Pulmonary artery endothelial cell (primary cell): ENCODE data around the gene PLG. TPM values are rescaled to one million over a fixed set of nuclear protein-coding genes. Genes with fewer than 3 reads are reported as not detected.
"Not testable (repeated sequence)": the region's sequence is repeated elsewhere in the genome, so short reads cannot be mapped to it uniquely, and the experiment has no call there.

Experiments
- DNase-seq: peaks from one replicate; pipeline ENCODE4 v3.0.0-alpha.2; 2011; ENCODE audit warnings: low read depth, low spot score
- total RNA-seq: library from RNA; depleted of rRNA; stranded (reverse); fragments of >200 nt; gene quantifications from 2 replicates; pipeline ENCODE4 v1.2.3, GENCODE V29; 2014

The PLG gene
- not detected in 2 replicates for total RNA-seq

DNA sequence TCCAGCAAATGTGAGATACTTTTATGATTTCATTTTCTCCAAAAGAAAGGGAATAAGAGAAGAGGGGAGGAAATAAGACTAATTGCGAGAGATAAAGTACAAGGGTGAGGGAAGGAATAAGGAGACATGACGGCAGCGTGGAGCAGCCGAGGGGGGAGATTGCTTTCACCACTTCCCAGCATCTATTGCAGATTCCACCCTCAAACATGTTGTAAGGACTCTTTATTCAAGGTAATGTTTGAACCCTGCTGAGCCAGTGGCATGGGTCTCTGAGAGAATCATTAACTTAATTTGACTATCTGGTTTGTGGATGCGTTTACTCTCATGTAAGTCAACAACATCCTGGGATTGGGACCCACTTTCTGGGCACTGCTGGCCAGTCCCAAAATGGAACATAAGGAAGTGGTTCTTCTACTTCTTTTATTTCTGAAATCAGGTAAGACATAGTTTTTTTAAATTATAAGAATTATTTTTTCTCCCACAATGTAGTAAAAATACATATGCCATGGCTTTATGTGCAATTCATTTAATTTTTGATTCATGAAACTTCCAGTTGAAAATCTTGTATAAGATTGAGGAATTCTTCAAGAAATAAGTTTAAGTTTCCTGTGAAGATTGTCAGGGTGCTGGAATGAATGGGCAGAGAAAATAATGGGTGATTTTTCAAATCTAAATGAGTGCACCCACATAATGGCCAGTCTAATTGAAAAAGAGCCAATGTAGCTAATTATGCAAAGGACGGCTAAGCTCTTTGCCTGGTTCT lies at the start of gene PLG:
Gene PLG (plus strand): TSS at position 327 of the 763 bp plus-strand sequence. CDS start 61 bp downstream, at position 388.
- not testable (repeated sequence) for DNase-seq

DNA sequence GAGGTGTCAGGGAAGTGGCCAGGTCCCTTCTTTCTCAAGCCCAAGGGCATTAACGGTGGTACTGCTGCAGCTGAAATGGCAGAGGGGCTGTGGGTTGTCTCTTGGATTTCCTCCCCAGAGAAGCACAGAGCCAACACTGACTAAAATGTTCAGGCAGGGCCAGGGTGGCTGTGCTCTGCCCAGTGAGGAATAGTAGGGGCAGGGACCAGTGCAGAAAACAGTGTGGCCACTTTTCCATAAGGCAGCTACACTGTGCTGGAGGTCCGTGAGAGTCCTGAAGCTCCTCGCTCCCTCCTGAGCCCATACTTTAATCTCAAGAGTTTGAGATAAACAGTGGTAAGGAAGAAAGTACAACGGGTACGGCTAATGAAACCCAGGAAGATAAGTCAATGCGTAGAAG lies 42.5 kb upstream of the PLG start:
- no peak for DNase-seq

DNA sequence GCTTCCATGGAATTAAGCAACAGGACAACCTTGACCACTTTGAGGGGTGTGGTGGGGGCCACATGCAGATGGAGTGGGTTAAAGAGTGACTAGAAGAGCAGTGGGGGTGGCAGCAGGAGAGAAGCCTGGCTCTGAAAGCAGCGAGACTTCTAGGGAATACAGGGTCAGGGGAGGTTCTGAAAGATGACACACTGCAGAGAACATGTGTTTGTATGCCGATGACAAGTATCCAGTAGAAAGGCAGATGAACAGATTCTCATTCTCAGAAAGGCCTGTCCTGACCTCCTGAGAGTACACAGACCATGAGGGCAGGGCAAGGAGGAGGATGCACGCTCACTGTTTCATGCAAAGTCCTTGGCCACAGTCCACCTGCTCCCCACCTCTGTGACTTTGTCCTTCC lies 40.8 kb upstream of the PLG start:
- DNase-seq, result no peak

DNA sequence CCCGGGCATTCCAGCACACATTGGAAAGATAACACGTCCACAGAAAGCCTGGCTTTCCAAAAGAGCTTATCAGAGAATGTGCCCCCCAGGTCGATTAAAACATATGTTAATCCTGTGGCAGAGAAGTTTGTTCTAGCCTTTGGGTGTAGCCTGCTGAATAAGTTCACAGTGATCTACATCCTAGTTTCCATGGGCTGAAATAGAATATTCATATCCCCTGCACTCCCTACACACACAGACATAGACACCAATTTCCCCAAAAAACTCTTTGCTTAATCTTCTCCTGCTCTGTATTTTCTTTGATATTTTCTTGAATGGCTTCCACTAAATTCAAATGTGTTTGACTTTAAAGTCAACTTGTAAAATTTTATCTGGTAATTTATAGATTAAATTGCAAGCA lies 39.6 kb upstream of the PLG start:
- DNase-seq, result no peak

DNA sequence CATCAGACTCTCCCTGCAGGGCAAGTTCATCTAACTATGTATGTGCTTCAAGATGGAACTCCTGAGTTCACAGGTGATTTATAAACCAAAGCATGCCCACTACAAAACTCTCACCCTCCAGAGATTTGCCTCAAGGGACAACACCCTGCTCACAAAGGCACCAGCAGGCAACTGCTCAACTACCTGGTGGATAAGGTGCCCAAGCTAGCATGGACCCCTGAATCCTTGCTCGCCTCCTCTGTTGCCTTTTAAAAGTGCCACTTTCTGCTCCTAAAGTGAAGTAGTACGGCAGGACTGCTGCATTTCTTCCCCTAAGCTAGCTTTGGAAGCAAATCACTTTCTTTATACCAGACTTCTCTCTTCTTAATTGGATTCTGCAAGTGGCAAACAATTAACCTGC lies 39.2 kb upstream of the PLG start:
- DNase-seq, result no peak

DNA sequence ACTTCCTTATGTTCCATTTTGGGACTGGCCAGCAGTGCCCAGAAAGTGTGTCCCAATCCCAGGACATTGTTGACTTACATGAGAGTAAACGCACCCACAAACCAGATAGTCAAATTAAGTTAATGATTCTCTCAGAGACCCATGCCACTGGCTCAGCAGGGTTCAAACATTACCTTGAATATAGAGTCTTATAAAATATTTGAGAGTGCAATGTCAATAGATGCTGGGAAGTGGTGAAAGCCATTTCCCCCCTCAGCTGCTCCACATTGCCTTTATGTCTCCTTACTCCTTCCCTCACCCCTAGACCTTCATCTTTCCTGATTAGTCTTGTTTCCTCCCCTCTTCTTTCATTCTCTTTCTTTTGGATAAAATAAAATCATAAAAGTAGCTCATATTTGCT lies 37.8 kb upstream of the PLG start, which contains the start of gene LPA:
Gene LPA (minus strand): TSS at position 78 of the 400 bp plus-strand sequence. CDS start 61 bp downstream, at position 17.
- DNase-seq, result not testable (repeated sequence)

DNA sequence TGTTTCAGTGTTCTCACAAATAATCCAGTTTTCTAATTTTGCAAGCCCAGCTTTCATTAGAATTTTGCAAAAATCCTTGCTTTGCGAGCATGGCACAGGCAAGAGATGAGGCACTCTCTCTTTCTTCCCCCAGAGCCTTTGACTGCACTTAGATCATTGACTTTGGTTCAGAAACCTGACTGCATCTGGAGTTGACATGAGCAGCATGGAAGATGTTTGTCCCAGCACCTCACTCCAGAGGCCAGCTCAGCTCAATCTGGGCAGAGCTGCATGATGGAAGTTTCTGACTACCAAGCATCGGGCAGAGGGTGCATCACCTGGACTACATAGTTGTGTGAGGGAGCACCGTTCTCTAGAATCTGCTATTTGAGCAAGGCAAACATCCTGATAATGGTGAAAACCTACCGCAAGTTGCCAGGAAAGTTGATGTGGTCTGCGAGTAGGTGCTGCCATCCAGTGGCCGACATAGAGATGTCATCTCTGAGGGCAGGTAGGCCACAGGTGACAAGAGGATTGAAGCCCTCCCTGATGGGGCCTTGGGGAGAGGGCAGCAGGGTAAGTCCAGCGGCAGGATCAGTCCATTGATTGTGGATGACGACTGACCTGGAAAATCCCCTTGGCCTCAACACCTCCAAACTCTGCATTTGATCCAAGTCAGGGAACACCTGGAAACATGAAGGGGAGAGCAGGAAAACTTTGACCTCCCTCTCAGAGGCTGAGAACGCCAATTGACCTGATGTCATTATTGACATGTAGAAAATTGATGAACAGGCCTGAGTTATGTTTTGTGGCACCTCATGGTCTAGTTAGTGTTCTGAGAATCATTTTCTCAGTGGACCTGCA lies 34.2 kb upstream of the PLG start:
- DNase-seq, result no peak

DNA sequence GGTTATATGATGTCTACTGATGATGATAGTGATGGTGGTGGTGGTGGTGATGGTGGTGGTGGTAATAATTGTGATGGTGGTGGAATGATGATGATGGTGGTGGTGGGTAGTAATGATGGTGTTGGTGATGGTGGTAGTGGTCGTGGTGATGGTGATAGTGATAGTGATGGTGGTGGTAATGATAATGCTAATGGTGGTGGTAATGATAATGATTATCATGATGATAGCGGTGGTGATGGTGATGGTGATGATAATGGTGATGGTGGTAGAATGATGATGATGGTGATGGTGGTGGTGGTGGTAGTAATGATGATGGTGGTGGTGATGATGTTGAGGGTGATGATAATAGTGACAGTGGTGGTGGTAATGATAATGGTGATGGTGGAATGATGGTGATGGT lies 33.5 kb upstream of the PLG start:
- no peak for DNase-seq

DNA sequence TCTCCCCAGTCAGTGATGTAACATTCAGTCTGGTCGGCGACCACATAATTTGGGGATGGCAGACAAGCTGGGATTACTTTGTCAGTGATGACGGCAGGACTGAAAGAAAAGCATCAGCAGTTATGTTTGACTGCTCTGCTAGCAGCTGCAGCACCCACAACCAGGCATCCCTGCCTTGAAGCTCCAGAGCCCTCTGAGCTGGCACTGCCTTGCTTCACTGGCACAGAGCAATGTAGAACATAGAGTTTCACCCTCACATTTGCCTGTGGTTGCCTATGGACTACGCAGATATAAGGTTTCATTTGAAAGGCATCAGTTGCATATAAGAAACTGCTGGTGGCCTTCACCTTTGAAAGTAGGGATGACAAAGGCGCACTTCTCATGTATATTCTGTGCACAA lies 25.6 kb upstream of the PLG start:
- DNase-seq, result not testable (repeated sequence)

DNA sequence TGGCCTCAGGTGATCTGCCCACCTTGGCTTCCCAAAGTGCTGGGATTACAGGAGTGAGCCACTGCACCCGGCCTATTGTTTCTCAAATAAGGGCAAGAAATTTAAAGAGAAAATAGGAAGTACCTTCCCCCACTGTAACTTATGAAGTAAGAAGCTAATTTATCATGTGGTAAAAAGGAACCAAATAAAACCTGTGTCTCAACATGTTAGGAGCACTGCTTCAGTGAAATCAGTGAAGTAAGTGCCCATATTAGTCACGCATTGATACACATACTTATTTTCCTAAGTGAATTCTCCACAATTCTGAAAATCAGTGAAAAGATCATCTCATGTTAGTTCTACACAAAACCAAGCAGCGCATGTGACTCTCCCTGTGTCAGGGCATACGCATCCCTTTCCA lies 23.8 kb upstream of the PLG start:
- DNase-seq, result no peak

DNA sequence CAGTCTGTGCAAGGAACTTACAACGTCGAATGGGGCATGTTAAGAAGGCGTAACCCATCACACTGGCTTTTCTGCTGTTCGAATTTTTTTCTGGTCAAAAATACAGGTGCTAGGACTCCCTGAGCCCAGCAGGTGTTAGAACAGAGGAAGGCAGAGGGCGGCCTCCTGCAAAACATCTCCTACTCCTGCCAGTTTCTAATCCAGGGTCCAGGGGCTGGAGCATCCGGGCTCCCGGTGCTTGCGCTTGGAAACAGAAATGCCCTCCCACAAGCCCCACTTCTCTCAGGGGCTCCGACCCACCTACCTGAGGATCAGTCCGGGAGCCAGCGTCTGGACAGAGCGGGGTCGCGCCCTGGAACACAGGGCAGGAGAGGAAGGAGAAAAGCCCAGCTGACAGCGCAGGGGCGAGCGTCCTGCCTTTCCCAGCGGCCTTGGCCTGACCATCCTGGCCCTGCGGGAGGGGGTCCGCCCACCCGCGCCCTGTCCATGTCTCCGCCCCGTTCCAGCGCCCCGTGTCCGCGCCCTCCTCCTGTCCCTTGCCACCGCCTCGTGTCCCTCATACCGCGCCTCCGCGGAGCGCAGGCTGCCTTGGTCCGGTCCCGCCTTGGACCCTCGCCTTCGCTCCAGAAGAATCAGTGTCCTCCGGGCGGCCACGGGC lies 23.2 kb upstream of the PLG start:
- no peak for DNase-seq

DNA sequence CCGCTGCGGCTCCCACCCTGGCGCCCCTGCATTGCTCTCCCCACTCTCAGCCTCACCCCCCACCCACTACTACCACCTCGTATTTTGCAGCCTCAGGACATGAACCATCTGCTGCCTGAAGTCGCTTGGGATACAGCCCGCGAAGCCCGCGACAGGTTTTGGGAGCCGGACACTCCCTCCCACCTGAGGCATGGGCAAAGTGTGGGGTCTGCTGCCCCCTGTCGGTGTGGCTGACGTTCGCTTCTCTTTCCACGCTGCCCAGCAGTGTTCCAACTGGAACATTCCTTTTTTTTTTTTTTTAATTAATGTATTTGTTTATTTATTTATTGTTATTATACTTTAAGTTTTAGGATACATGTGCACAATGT lies 22.7 kb upstream of the PLG start:
- DNase-seq, result no peak

DNA sequence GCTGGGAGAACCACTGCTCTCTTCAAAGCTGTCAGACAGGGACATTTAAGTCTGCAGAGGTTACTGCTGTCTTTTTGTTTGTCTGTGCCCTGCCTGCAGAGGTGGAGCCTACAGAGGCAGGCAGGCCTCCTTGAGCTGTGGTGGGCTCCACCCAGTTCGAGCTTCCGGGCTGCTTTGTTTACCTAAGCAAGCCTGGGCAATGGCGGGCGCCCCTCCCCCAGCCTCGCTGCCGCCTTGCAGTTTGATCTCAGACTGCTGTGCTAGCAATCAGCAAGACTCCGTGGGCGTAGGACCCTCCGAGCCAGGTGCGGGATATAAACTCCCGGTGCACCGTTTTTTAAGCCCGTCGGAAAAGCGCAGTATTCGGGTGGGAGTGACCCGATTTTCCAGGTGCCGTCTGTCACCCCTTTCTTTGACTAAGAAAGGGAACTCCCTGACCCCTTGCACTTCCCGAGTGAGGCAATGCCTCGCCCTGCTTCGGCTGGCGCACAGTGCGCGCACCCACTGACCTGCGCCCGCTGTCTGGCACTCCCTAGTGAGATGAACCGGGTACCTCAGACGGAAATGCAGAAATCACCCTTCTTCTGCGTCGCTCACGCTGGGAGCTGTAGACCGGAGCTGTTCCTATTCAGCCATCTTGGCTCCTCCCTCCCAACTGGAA lies 16.8 kb upstream of the PLG start:
- not testable (repeated sequence) for DNase-seq

DNA sequence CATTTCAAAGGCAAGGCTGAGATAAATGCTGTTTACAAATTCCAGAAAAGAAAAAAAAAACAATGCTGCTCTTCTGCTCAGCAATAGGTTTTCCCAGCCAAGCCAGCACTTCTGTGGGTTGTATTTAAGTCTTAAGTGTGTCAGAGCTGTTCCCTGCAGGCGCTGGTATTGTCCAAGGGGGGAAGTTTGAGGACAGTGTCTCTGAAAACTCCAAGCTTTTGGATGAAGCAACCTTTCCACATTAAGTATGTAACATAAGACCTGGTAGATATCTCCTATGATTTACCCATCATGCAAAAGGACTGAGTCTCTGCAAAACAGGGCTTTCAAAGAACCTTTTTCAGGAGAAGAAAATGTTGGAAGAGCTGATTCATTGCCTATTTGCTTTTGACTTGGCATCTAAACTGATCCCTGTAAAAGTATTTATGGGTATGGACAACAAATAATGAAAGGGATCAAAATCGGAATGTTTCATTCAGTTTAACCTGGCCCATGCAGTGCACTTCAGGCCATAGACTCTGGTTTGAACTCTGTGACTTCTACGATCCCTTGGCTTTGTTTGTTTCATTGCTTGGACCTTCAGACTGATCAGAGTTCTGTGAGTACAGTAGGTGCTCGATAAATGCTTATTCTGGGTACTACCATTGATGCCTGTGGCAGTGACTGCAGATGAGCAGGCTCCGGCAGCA lies 16.1 kb upstream of the PLG start:
- no peak for DNase-seq

DNA sequence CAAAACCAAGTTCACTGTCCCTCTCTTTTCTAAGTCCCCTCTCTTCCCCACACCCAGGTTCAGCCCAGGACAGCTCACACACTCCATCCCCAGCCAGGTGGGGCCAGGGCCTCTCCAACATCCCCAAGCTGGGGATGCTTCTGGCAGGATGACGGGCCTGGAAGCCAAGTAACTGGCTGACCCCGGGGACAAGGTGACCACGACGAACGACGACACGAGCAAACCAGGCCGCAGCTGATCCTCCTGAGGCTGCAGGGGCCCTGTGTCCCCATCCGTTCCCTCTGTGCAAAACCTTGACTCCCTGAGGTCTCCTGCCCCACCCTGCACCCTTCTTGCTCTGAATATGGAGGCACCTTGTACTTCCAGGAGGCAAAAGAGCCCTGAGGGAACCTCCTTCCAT lies 11.6 kb upstream of the PLG start:
- no peak for DNase-seq

DNA sequence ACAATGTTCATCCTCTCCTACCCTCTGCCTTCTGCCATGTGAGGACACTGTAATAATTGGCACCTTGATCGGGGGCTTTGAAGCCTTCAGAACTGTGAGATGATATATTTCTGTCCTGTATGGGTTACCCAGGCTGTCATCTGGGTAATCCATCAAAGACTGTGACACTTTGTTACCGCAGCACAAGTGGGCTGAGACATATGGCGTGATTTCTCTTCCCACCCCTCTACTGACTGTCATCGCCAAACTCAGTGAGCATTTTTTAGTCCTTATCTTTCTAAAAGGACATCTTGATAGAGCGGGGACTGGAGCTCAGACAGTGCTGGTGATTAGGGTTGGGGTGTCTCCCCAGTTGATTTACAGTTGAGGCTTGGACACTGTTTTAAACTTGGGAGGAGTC lies 10.4 kb upstream of the PLG start:
- no peak for DNase-seq

DNA sequence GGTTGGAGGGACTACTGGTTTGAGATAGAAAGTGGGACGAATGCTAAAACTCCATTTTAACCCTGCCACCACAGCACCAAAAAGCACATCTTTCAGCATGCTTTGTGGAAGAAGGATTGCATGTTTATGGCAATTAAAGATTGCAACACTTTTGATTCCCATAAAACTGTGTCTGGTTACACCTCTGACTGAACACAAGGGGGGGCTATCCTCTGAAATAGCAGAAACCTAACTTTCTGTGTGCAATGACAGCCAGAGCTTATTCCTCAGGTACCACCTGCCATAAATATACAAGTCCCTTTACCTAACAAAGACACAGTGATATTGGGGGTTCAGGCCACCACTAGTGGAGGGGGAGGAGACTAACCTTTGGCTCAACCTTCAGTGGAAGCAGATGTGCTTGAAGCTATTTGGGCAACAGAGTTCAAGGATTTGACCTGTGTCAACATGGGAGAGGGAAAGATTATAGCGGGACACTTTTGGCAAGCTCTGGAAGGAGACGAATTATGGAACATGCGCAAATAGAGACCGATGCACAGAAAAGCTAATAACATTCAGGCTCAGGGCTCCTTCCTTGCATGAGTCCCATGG lies 9.6 kb upstream of the PLG start:
- DNase-seq, result no peak

DNA sequence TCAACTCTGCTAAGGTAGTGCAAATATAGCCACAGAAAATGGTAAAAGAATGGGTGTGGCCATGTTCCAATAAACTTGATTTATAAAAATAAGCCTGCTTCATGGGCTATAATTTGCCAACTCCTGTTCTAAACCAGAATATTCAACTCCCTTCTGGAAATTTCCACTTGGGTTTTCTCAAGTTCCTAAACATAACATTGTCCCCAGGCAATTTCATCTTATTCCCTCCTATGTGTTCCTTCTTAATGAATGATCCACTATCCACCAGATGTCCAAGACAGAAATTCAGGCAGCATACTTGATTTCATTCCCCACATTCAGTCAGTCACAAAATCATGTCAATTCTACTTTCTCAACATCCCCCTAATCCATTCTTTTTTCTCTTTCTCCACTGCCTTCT lies 7.0 kb upstream of the PLG start:
- not testable (repeated sequence) for DNase-seq

DNA sequence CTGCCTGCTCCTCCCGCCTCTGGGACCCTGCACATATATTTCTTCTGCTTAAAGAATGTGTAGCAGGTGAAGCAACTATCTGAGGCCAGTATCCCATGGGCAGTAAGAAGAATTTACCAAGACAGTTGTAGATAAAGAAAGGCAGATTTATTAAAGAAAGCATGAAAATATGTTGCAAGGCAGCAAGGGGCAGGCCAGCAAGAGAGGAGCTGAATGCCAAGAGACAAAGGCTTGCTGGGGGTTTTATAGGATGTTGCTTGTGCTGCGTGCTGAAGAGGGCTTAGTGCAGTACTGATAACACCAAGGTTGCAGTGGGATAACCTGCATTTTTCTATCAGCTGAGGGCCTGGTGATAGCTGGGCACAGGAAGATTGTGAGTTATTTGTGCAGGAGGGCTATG lies 6.4 kb upstream of the PLG start:
- not testable (repeated sequence) for DNase-seq

DNA sequence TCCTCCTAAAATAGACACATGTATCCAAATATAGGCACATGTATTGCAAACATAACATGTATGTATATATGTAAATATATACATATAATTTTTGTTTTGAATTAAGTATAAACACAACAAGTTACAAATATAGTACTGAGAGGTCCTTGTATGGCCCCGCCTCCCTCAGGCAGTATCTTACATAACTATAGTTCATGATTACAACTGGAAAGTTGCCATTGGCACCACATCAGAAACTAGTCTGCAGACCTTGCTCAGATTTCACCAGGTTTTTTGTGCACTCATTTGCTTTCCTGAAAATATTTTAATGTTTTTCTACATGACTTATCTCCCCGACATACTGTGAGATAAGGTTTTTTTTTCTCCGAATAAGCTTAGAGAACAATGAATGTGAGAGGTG lies 5.2 kb upstream of the PLG start:
- not testable (repeated sequence) for DNase-seq

DNA sequence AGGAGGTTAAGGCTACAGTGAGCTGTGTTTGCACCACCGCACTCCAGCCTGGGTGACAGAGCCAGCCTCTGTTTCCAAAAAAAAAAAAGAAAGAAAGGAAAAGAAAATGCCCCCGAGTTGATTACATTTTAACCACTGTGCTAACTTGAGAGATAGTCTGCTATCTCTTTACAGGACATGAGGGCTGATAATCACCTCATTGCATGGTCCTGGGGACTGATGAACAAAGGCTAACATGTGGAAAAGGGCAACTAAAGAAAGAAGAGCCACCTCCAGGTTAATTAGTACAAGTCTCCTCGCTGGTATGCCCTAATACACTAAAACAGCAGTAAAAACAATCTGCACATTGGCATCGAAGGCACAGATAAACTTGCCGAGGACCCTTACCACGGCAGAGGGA lies 4.2 kb upstream of the PLG start:
- no peak for DNase-seq
